Colon (tissue), 2 donors: ENCODE data around the gene ANKRD40.
"Not testable (repeated sequence)": the region's sequence is repeated elsewhere in the genome, so short reads cannot be mapped to it uniquely, and the experiment has no call there.

Source experiments
- FAIRE-seq: peaks from 2 replicates; lab custom pipeline; 2012; peaks lifted over from hg19 to GRCh38; lab: Jason Lieb, UNC
- donor health status: control.
- donor health status: control.

ANKRD40 gene

GRCh38 chr17:50707289-50708049 lies at the start of gene ANKRD40:
Gene ANKRD40 (minus strand): TSS chr17:50707914. CDS start chr17:50707654, 260 bp downstream.
- FAIRE-seq: no peak

GRCh38 chr17:50754521-50754920 lies 46.8 kb upstream of the ANKRD40 start:
- no peak for FAIRE-seq

- FAIRE-seq: no peak
Observed at GRCh38 chr17:50749245-50749644, 41.5 kb upstream of the ANKRD40 start.

GRCh38 chr17:50745631-50746030 lies 37.9 kb upstream of the ANKRD40 start:
- FAIRE-seq: no peak

GRCh38 chr17:50739098-50739497 lies 31.4 kb upstream of the ANKRD40 start:
- no peak for FAIRE-seq

- no peak for FAIRE-seq
Observed at GRCh38 chr17:50737118-50737698, 29.5 kb upstream of the ANKRD40 start.

GRCh38 chr17:50735287-50735686 lies 27.6 kb upstream of the ANKRD40 start:
- FAIRE-seq: no peak

- no peak for FAIRE-seq
Observed at GRCh38 chr17:50731575-50732460, 24.1 kb upstream of the ANKRD40 start.

GRCh38 chr17:50728881-50729765 lies 21.4 kb upstream of the ANKRD40 start:
- no peak for FAIRE-seq

- FAIRE-seq: no peak
Observed at GRCh38 chr17:50728112-50728429, 20.4 kb upstream of the ANKRD40 start.

- no peak for FAIRE-seq
Observed at GRCh38 chr17:50725769-50726655, 18.3 kb upstream of the ANKRD40 start.

GRCh38 chr17:50724622-50725021 lies 16.9 kb upstream of the ANKRD40 start:
- FAIRE-seq: not testable (repeated sequence)

- no peak for FAIRE-seq
Observed at GRCh38 chr17:50722746-50723145, 15.0 kb upstream of the ANKRD40 start.

- FAIRE-seq: no peak
Observed at GRCh38 chr17:50721194-50722010, 13.7 kb upstream of the ANKRD40 start.

GRCh38 chr17:50719924-50720794 lies 12.4 kb upstream of the ANKRD40 start:
- no peak for FAIRE-seq

- no peak for FAIRE-seq
Observed at GRCh38 chr17:50719144-50719923, 11.6 kb upstream of the ANKRD40 start, which contains the start of gene LUC7L3. Gene LUC7L3 (plus strand): TSS chr17:50719603. CDS start chr17:50719733, 130 bp downstream.

GRCh38 chr17:50715471-50715870 lies 7.8 kb upstream of the ANKRD40 start:
- no peak for FAIRE-seq

GRCh38 chr17:50712641-50713040 lies 4.9 kb upstream of the ANKRD40 start:
- FAIRE-seq: no peak
